ENCODE measurements around the gene NUP93.

- TF ChIP-seq, protein P1, sequence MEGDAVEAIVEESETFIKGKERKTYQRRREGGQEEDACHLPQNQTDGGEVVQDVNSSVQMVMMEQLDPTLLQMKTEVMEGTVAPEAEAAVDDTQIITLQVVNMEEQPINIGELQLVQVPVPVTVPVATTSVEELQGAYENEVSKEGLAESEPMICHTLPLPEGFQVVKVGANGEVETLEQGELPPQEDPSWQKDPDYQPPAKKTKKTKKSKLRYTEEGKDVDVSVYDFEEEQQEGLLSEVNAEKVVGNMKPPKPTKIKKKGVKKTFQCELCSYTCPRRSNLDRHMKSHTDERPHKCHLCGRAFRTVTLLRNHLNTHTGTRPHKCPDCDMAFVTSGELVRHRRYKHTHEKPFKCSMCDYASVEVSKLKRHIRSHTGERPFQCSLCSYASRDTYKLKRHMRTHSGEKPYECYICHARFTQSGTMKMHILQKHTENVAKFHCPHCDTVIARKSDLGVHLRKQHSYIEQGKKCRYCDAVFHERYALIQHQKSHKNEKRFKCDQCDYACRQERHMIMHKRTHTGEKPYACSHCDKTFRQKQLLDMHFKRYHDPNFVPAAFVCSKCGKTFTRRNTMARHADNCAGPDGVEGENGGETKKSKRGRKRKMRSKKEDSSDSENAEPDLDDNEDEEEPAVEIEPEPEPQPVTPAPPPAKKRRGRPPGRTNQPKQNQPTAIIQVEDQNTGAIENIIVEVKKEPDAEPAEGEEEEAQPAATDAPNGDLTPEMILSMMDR (IDR thresholded peaks at IDR 0.05), result no peak
- TF ChIP-seq POLR2A (IDR thresholded peaks at IDR 0.05), result no peak
- TF ChIP-seq POLR2AphosphoS5 (IDR thresholded peaks at IDR 0.05), result no peak
These were observed 37.1 kb downstream of the NUP93 start for GRCh38 chr16:56767024-56767423.

All from prostate gland (tissue), 2 donors.